ENCODE data around the gene MITF.

DNA sequence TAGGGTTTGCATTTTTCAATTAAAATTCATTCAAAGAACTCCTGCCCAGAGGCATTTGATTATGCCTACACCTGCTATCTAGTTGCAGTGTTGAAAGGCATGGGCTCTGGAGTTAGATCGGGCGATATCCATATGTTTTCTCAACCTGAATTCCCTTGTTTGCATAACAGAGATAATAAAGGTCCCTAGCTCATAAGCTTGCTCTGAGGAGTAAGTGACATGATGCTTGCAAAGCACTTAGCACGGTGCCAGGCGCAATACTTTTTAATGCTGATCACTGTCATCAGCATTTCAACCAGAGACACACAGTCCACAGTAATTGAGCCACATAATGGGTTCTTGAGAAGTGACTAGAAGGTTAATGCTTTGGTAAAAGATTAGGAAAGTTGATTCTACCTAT lies 154.0 kb downstream of the MITF start:
- TF ChIP-seq POLR2AphosphoS5 (IDR thresholded peaks at IDR 0.05) (no peak), POLR2A (IDR thresholded peaks at IDR 0.05) (no peak), EP300 (IDR thresholded peaks at IDR 0.05) (no peak)
- TF ChIP-seq, protein P1, sequence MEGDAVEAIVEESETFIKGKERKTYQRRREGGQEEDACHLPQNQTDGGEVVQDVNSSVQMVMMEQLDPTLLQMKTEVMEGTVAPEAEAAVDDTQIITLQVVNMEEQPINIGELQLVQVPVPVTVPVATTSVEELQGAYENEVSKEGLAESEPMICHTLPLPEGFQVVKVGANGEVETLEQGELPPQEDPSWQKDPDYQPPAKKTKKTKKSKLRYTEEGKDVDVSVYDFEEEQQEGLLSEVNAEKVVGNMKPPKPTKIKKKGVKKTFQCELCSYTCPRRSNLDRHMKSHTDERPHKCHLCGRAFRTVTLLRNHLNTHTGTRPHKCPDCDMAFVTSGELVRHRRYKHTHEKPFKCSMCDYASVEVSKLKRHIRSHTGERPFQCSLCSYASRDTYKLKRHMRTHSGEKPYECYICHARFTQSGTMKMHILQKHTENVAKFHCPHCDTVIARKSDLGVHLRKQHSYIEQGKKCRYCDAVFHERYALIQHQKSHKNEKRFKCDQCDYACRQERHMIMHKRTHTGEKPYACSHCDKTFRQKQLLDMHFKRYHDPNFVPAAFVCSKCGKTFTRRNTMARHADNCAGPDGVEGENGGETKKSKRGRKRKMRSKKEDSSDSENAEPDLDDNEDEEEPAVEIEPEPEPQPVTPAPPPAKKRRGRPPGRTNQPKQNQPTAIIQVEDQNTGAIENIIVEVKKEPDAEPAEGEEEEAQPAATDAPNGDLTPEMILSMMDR (IDR thresholded peaks at IDR 0.05) = no peak

Measured in suprapubic skin (tissue), 4 donors.